Stimulated activated CD8-positive, alpha-beta memory T cell treated with anti-CD3 and anti-CD28 coated beads, Interleukin-15, amount 100 ng/mL, for 24 hours (primary cell): ENCODE results near the gene IFIT2.
"Not testable (repeated sequence)": the region's sequence is repeated elsewhere in the genome, so short reads cannot be mapped to it uniquely, and the experiment has no call there.

Experiments used
- DNase-seq: peaks from one replicate; pipeline ENCODE4 v3.0.0-alpha.2; 2020; ENCODE audit warnings: low read depth

IFIT2 gene

DNA sequence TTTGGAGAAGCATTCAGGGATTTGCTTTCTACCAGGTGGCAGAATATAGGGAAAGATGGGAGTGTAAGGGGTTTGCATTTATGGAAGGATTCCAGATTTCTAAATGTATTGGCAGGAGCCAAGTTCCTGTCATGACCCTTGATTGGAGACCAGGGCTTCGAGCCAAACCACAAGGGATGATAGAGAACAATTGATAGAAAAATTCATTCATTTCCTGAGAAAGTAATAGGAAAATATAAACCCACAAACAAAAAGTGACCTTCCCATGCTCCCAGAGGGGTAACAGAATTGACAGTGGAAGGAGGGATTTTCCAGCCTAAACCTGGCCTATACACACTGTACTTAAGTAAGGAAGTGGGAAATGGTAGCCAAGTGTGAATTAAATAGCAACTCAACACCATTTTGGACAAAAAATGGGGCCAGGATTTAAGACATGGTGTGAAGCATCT, 22.4 kb upstream of the IFIT2 start:
- DNase-seq, result no peak

DNA sequence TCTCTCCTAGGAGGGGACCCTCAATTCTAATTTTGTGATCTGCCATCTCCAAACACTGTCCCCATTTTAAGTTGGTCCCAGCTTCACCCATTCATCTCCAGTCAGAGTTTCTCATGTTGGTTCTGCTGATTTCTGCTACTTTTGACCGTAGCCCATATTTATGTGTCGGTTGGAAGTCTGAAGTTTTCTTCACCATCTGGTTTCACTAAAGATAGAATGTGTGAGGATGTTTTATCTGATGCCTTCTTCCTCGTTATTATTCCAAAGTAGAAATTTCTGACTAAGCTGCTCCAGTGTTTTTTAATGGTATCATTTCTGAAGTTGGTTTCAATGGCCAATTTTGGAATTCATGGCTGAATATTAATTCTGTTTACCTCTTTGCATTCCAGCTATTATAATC, 21.3 kb upstream of the IFIT2 start:
- no peak for DNase-seq

DNA sequence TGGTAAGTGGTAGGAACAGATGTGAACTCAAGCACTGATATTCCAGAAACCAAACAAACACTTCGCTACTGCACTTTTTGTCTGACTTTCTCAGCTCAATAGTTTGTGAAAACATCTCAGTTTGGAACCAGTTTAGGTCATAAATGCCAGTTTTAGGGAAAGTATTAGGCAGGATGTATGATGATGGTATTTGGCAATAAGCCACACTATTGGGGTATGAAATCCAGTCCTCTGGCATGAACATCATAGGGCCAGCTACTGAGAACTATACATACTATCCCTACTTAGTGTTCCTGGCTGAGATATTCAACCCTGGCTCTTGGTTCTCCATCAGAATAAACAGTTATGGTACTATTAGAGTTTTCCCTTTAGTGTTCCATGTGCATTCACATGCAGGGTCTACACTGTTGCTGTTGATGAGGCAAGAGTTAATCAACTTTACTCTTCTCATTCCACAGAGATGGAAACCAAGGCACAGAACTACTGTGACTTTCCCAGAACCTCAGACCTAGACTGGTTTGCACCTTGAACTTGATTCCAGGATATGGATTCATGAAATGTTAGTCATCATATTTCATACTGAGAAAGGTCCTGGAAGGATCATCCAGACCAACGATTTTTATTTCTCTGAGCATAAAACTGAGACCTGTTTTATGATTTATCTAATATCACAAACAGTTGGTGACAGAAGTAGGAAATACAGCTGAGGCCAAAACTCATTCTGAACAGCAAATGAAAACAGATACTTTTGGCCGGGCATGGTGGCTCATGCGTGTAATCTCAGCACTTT, 20.0 kb upstream of the IFIT2 start:
- DNase-seq, result no peak

DNA sequence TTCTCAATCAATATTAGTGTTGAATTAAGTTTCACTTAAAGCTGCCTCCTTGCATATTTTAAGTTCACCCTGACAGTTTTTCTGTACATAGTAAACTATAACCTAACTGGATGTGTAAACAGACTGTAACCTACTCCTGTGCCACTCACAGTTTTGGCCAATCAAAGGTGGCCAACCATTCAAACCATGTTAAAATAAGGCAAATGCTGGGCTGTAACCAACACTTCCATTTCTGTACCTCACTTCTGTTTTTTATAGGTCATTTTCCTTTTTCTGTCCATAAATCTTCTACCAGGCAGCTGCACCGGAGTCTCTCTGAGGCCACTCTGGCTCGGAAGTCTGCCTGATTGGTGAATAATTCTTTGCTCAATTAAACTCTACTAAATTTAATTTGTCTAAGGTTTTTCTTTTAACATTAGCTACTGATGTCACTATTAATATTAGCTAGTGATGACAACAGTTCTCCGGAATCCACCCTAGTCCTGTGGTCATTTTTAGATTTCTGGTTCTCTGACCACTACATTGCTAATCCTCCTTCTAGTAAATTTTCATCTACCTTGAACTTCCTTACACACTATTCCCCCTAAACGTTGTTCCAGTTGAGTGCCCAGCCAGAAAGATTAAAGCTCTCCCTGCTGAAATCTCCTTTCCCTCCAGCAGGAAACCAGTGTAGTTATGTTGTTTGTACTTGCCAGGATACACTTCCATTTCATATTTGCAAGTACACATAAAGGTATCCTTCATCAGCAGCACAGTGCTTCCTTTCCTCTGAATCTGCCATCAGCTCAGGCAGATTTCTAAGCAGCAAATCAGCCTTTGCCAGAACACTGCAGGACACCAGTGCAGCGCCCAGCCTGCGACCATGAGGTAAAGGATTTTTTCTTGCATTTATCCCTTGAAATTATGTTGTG, 18.6 kb upstream of the IFIT2 start:
- no peak for DNase-seq

DNA sequence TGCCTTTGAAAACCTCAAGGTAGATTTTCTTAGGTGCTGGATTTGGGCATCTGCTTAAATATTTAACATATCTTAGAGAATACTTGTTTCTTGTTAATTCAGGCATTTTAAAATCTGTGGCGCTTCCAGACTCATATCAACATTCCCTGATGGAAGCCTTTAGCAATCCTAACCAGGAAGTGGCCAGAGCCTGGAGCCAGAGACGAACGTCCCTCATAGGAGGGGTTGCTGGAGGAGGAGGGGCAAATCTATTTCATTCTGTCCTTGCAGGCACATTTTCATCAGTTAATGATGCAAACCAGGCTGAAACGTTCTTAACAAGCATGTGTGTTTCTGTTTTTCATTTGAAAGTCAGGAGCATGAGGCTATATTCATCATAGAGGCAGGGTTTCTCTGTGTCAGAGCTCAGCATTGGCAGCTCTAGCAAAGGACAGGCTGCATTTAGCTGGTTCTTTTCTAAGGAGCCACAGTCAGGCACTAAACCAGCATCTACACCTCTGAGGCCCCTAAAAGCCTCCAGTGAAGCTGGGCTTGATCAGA, 17.8 kb upstream of the IFIT2 start:
- no peak for DNase-seq

DNA sequence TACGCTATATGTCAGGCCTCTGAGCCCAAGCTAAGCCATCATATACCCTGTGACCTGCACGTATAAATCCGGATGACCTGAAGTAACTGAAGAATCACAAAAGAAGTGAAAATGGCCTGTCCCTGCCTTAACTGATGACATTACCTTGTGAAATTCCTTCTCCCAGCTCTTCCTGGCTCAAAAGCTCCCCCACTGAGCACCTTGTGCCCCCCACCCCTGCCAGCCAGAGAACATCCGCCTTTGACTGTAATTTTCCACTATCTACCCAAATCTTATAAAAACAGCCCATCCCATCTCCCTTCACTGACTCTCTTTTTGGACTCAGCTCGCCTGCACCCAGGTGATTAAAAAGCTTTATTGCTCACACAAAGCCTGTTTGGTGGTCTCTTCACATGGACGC, 17.1 kb upstream of the IFIT2 start:
- not testable (repeated sequence) for DNase-seq

DNA sequence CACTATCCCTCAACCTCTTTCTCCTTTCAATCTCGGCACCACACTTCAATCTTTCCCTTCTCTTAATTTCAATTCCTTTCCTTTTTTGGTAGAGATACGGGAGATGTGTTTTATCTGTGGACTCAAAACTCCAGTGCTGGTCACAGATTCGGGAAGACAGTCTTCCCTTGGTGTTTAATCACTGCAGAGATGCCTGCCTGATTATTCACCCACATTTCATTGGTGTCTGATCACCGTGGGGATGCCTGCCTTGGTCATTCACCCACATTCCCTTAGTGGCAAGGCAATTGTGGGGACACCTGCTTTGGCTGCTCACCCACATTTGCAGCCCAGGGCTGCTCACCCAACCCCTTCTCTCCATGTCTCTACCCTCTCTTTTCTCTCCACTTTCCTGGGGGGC, 16.5 kb upstream of the IFIT2 start:
- not testable (repeated sequence) for DNase-seq

DNA sequence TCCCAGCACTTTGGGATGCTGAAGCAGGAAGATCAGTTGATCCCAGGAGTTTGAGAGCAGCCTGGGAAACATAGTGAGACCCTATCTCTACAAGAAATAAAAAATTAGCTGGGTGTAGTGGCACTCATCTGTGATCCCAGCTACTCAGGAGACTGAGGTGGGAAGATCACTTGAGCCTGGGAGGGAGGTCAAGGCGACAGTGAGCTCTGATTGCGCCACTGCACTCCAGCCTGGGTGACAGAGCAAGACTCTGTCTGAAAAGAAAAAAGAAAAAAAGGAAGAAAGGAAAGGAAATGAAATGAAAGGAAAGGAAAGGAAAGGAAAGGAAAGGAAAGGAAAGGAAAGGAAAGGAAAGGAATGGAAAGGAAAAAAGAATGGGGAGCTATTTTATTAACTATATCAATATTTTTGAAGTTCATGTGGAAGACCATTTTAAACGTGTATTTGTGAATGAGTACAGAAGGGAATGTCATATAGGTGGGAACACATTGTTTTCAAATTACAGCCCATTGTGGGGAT, 7.1 kb upstream of the IFIT2 start:
- DNase-seq, result no peak

DNA sequence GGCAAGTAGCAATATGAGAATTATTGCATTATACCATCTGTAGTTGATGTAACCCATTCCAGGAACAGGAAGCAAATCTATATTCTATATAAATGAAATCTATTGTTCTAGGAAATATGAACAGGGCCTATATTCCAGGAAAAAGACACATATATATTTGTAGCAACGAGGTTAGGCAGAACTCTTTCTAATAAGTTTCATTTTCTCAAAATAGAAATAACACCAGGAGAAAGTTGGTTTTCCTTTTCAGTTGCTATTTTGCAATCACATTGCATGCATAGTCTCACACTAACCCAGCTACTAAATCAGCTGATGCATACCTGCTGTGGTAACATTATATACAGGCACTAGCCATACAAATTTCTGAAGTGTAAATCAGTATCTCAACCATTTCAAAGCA, 6.2 kb upstream of the IFIT2 start:
- no peak for DNase-seq

DNA sequence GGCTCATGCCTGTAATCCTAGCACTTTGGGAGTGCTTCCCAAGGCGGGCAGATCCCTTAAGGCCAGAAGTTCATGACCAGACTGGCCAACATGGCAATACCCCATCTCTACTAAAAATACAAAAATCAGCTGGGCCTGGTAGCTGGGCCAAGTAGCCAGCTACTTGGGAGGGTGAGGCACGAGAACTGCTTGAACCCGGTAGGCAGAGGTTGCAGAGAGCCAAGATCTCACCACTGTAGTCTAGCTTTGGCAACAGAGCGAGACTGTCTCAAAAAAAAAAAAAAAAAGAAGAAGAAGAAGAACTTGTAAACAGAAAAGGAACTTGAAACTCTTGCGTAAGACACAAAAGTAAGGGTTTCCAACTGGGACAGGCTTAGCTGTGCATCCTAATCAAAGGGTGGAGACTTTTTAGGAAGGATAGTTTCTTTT, 5.6 kb upstream of the IFIT2 start:
- no peak for DNase-seq

DNA sequence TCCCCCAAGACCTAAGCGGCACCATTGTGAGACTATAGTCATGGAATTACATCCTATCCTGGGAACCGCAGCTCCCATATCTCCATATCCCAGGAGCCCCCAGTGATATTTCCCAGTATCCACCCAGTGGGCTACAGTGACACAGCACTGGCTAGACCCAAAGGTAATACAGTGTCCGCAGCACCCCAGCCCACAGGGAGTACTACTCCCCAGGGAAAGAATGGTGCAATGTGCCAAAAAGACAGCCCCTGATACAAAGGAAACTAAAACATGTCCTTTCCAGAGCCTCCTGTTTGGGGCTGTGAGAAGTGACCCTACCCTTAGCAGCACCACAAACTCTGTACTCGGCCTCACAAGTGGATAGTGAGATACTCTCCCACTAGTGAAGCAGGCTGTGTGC, 4.5 kb upstream of the IFIT2 start:
- DNase-seq, result no peak

DNA sequence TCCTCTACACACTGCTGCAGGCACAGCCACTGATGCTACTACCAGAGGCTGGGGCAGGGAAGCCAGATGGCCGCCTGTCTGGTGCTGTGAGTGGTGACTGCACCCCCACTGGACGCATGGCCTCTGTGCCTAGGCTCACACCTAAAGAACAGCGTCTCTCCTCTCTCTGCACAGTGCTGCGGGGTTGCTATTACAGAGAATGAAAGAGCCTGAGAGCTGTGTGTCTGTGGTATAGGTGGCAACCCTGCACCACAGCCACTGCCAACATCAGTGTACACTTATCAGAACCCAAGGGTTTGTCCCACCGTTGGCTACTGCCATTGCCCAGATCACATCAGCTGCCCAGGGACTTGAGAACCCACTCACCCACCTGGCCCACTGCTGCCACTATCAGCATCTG, 4.1 kb upstream of the IFIT2 start:
- no peak for DNase-seq

DNA sequence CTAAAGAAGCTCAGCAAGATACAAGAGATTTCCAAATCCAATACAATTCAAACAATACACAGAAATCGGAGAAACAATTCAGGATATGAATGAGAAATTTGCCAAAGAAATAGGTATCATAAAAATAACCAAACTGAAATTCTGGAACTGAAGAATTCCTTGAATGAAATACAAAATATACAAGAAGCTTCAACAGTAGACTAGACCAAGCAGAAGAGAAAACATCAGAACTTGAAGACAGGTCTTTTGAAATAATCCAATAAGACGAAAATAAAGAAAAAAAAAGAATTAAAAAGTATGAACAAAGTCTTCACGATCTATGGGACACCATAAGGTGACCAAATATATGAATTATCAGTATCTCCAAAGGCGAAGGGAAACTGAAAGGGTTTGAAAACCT, 2.8 kb upstream of the IFIT2 start:
- DNase-seq, result no peak

DNA sequence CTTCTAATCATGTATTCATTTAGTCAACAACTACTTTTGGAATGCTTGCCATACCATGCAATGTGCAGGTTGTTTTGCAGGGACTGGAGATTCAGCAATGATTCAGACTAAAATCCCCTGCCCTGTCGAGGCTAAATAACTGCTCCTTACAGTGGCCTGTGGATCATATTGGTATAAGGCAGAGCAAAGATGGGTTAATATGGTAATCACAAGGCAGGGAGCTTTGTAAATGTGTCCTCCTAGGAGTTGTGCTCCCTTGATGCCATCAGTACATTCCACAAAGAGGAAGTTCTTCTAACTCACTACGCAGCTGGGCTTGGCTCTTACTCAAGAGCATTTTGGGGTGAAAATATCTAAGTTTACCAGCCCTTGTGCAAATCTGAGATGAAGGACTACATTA, 614 bp upstream of the IFIT2 start:
- DNase-seq, result no peak

DNA sequence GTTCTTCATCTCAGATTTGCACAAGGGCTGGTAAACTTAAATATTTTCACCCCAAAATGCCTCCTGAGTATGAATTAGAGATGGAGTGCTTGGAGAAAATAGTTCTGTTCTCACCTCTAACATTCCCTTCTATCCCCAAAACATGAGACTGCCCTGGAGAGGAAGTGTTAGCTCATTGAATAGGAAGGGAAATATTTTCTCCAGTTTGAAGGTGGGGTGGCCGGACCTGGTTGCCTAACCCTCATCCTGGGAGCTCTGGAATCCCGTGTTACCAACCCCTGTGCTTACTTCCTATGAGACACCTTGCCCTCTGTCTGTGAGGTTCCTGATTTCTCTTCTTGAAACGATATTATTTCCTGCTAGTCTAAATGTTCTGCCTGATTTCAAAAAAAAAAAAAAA, 779 bp downstream of the IFIT2 start:
- no peak for DNase-seq

DNA sequence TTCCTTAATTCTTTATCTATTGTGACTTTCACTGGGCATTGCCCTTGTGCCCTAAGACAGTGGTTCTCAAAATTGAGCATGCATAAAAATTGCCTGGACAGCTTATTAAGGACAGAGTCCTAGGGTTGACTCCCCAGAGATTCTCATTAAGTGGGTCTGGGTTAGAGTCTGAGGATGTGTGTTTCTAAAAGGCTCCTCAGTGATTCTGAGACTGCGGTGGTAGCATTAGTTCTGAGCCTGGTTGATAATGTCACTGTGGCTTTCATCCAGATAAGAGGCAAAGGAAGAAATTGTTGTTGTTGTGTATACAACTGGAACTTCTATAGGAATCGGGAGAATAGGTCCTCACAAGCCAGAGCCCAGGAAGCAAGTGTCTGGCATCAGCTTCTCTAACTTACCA, 1.3 kb downstream of the IFIT2 start:
- DNase-seq, result no peak

DNA sequence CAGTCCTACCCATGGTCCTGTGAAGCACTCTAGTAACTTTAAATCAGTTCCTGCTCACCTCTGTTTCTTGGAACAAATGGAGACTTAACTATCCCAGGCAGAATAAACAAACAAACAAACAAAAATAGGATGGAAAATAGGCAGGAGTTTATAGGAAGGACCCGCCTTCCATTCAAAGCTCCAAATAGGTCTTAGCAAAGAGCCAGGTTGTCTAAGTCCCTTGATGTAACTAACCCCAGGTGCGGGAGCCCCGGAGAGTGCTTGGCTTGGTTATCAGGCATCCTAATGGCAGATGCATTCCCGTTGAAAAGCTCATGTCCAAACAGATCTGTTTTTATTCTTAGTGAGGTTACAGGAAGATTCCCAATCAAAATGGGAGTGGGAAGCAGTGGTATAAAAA, 2.2 kb downstream of the IFIT2 start:
- DNase-seq, result no peak

DNA sequence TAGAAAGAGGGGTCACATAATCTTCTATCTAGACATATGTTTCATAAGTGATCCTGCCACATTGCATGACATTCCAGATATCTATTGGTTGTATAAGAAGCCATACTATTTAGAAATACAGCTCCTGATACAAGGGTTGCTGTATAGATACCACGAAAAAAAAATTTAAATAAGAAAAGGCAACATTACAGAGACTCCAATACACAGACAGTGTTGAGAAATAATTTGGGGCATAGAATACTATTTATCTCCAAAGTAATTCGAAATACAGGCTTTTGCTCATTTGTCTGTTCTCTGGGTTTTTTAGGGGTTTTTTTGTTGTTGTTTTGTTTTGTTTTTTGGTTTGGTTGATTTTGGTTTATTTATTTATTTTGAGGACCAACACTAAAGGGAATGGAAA, 2.6 kb downstream of the IFIT2 start:
- no peak for DNase-seq

DNA sequence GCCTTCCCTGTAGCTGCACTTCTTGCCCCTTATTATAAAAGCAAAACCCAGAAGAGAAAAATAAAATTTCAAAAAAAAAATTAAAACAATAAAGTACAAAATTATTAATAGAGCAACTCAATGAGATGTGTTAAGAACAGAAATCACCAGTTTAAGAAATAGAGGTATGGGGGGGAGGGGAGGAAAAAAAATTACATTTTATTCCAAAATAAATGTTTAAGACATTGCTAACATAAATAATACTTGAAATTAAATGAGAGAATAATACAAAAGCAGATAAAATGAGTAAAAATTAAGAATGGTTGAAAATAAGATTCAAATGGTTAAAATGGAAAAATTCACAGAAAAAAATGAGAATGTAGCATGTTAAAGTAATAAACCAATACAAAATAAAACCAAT, 3.1 kb downstream of the IFIT2 start:
- no peak for DNase-seq

DNA sequence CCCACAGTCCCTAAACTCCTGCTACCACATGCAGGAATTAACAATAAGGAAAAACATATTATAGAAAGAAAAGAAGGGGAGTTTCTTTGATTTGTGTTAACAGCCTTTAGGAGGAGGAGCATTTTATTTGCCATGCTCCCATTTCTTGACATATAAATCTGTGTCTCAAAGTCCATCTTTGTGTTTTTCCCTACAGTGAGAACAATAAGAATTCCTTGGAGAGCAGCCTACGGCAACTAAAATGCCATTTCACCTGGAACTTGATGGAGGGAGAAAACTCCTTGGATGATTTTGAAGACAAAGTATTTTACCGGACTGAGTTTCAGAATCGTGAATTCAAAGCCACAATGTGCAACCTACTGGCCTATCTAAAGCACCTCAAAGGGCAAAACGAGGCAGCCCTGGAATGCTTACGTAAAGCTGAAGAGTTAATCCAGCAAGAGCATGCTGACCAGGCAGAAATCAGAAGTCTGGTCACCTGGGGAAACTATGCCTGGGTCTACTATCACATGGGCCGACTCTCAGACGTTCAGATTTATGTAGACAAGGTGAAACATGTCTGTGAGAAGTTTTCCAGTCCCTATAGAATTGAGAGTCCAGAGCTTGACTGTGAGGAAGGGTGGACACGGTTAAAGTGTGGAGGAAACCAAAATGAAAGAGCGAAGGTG, 4.1 kb downstream of the IFIT2 start:
- no peak for DNase-seq

DNA sequence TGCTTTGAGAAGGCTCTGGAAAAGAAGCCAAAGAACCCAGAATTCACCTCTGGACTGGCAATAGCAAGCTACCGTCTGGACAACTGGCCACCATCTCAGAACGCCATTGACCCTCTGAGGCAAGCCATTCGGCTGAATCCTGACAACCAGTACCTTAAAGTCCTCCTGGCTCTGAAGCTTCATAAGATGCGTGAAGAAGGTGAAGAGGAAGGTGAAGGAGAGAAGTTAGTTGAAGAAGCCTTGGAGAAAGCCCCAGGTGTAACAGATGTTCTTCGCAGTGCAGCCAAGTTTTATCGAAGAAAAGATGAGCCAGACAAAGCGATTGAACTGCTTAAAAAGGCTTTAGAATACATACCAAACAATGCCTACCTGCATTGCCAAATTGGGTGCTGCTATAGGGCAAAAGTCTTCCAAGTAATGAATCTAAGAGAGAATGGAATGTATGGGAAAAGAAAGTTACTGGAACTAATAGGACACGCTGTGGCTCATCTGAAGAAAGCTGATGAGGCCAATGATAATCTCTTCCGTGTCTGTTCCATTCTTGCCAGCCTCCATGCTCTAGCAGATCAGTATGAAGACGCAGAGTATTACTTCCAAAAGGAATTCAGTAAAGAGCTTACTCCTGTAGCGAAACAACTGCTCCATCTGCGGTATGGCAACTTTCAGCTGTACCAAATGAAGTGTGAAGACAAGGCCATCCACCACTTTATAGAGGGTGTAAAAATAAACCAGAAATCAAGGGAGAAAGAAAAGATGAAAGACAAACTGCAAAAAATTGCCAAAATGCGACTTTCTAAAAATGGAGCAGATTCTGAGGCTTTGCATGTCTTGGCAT, 4.8 kb downstream of the IFIT2 start:
- DNase-seq, result no peak

DNA sequence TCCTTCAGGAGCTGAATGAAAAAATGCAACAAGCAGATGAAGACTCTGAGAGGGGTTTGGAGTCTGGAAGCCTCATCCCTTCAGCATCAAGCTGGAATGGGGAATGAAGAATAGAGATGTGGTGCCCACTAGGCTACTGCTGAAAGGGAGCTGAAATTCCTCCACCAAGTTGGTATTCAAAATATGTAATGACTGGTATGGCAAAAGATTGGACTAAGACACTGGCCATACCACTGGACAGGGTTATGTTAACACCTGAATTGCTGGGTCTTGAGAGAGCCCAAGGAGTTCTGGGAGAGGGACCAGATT, 5.4 kb downstream of the IFIT2 start:
- no peak for DNase-seq
